GM04503 (cell line): ENCODE data around the gene CIROP.

Source experiments
- DNase-seq: peaks from one replicate; pipeline ENCODE4 v3.0.0-alpha.2; 2012; ENCODE audit warnings: low read depth

Gene CIROP

GRCh38 chr14:23066855-23067744 is 37.7 kb downstream of the CIROP start:
- DNase-seq = no peak

DNA sequence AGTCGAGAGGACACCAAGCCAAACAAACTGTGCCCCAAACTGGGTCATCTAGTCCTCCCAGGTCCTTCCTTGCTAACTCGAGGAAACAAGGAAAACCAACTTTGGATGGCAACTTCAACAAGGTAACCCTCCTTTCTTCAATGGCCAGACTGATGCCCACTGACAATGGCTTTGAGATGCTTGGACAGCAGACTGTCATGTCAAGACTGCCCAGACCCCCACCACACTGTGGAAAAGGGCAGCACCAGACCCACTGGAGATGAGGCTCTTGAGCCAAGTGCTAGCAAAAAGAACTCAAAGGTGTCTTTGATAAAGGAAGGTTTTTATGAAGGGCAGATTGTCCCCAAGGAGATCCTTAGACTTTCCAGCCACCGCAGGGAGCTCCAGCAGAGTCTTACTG is 38.4 kb downstream of the CIROP start:
- no peak for DNase-seq

DNA sequence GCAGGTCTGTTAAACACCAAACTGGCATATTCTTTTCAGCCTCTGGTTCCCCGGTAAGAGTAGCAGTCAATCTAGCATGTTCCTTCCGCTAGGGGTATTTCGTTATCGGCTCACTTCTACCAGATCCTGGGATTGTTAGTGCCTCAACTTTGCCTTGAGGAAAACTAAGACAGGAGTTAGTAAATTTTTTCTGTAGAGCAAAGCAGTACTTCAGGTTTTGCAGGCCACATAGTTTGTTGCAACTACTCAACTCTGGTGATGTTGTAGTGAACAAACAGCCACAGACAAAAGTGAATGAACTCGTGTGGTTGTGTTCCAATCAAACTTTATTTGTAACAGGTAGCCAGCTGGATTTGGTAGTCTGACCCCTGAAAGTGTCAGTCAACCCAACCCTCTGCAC is 41.2 kb downstream of the CIROP start:
- DNase-seq = no peak

GRCh38 chr14:23062002-23062401 is 42.8 kb downstream of the CIROP start:
- peak; percentile 78 for DNase-seq

DNA sequence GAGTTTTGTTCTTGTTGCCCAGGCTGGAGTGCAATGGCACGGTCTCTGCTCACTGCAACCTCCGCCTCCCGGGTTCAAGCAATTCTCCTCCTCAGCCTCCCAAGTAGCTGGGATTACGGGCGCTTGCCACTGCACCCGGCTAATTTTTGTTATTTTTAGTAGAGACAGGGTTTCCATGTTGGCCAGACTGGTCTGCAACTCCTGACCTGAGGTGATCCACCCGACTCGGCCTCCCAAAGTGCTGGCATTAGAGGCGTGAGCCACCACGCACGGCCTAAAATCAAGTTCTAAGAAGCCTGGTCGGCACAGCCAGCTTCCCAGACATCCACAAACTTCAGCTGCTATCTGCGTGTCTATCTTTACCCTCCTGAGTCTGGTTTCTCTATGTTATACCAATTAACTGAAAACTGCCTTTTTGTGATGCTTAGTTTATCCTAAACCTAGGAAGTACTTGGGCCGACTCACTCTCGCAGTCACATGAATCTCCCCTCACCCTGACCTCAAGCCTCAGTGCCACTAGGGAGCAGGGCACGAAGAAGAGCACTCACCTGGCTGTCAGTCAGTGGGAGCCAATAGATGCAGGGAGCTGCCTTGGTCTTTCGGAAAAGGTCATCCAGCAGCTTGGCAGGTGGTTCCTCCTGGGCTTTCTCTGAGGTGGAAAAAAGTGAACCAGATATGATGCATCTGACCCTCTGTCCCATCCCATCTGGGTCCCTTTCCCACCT is 44.1 kb downstream of the CIROP start:
- no peak for DNase-seq

GRCh38 chr14:23058654-23059504 is 45.9 kb downstream of the CIROP start:
- no peak for DNase-seq

DNA sequence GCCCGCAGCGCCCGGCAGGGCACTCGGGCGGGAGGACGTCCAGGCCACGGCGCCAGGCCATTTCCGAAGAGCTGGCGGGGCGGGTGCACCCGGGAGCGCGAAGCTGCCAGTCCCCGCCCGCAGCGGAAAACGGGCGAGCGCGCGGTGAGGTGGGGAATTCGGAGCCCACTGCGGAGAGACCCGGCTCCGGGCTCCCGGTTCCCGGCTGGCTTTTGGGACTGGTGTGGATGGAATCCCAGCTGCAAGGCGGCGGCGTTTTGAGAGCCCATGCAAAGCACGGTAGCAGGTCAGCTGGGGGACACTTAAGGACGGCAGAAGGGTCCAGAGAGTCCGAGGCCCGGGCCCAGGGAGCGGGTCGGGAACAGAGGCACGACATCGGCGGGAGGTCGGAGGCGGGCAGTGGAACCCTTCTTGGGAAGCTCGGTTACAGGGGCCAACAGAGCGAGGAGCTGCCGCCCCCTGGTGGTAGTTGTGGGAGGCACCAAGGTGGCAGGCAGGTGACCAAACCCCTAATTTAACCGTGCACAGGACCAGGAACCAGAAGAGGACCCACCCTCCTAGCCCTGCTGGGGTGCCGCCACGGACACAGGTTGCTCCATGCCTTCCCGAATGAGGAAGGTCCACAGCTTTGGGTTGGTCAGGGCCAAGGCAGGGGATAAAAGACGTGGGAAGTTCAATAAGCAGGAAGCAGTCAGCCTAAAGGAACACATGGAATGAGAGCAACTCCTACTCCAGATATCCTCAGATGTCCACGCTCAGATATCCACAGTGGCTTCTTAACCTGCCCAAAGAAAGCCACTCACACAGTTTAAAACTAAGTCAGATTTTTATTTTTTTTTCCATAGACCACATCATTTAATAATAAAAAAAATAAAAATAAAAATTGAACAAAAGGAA is 46.8 kb downstream of the CIROP start:
- DNase-seq = no peak

GRCh38 chr14:23056956-23057756 is 47.6 kb downstream of the CIROP start, which contains the start of gene CDH24:
CDH24 (minus strand) TSS chr14:23057520; CDS start chr14:23055733, 1,787 bp downstream.
- DNase-seq = no peak

DNA sequence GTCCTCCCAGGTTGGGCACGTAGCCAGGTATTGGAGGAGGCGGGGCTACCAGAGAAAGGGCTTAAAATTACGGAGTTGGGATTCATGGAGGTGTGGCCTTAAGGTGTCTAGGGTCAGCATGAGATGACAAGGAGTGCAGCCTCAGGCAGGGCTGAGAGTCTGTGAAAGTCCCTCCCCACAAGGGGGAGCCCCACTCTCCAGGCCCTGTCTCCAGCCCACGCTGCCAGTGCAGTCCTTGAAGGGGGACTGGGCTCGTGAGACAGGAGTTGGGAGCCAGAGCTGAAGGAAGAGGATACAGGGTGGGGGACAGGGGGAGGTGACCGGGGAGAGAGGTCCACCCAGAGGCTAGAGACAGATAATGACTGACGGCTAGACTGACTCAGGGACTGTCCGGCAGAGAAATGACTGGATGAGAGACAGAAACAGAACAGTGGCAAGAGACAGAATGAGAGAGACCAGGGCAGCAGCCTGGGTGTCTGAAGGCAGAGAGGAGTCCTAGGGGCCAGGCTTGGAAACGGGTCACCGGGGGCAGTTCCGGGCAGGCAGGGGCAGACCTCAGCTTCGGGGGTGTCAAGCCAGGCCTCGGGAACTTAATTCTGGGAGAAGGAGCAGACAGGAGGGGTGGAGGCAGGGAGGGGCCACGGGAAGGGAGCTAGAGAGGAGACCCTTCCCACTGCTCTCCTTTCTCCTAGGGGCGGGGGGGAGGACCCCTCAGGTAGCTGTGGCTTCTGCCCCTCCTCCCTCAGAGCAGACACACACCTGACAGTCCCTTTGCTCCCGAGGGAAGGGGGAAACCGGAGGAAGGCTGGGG is 48.4 kb downstream of the CIROP start:
- DNase-seq = no peak

GRCh38 chr14:23055621-23056144 is 49.1 kb downstream of the CIROP start:
- DNase-seq = no peak

DNA sequence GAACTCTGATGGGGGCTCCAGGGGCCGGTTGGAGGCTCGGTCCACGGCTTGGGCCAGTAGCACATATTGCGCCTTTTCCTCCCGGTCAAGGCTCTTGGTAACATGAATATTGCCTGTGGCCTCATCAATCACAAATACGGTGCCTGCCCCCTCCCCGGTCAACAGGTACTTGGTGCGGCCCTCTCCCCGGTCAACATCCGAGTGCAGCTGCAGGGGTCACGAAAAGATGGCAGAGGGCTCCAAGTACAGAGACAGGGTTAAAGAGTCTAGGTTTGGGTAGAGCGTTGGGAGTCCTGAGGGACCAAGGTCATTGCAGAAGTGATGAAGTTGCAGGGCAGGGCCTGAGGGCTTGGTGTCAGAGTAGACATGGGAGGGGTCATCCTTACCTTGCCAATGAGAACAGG is 49.6 kb downstream of the CIROP start:
- no peak for DNase-seq

- no peak for DNase-seq
These were observed 50.6 kb downstream of the CIROP start for GRCh38 chr14:23054000-23054811.

GRCh38 chr14:23053426-23053825 is 51.4 kb downstream of the CIROP start:
- DNase-seq = no peak

DNA sequence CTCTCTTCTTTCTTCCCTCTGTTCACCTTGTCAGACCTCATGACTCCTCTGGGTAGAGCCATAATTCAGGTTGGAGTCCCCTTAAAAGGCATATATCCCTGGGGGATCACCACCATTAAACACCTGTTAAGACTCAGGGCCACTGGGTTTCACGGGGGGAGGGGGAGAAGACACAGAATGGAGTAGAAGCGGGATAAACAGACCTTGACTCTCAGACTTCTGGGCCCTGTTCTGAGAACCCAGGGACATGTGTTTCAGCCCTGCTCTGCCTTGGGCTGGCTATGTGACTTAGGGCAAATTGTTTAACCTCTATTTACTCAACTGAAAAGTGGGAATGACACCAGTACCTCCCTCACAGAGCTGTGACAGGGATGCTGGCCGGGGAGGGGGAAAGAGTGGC is 52.1 kb downstream of the CIROP start:
- DNase-seq = no peak

DNA sequence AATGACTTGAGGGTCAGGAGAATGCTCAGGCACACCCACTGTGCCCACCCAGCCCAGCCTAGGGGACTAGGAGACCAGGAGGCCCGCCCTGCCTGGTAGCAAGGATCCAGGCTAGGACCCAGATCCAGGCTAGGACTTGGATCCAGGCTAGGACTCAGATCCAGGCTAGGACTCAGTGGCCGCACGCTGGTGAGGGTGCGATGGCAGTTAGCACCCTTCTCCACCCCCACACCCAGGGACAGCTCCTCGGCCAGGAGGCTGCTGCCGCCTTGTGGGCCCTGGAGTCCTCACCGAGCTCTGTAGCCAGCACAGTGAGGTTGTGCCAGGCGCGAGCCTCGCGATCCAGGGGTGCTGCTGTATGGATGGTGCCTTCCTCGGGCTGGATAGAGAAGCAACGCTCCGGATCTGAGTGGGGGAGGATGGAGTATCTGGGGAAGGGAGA is 52.6 kb downstream of the CIROP start:
- no peak for DNase-seq

DNA sequence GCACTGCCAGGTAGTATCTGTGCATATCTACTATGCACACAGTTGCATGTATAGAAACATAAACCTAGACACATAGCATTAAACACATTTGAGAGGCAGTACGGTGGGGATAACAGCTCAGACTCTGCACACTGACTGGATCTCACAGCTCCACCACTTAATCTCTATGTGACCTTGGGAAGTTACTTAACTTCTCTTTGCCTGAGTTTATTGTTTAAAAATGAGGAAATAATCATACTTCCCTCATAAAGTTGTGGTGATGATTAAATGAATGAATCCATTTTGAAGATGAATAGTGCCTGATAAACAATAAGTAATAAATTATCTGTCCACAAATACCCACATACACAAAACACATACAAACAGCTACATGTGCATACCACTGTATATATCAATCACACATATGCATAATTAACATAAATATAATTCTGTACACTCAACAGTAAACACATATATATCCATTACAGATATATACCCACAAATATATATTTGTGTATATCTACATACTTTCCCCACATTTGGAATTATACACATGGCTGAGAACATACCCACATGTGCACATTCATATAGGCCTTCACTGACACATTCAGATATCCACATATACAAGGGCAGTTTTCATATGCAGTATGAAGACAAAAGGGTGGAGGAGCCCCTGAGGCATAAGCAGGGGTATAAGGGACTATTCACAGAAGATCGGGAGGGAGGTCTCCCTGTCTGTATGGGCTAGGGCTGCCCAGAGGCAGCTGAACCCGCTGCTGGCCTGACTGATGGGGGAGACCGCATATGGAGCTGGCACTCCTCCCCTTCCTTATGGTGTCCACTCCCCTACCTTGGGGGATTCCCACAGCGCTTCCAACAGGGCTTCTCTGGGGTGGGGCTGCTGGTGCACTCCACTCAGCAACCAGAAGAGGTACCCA is 53.4 kb downstream of the CIROP start:
- no peak for DNase-seq
